GM21717 (cell line): ENCODE data around the gene RBM39.
A peak's percentile ranks its signal among the peaks of the same experiment; 100 is the strongest.
"Not testable (repeated sequence)": the region's sequence is repeated elsewhere in the genome, so short reads cannot be mapped to it uniquely, and the experiment has no call there.

ENCODE experiments used
- ATAC-seq: cut with Tn5 transposase; IDR thresholded peaks from one replicate; pipeline ENCODE4 v1.9.1; 2021; ENCODE audit warnings: mild to moderate bottlenecking, moderate library complexity; ENCODE audit not compliant: unreplicated experiment

Gene RBM39

GRCh38 chr20:35685368-35685767 is 56.7 kb downstream of the RBM39 start:
- not testable (repeated sequence) for ATAC-seq

- ATAC-seq, result no peak
These were observed 60.1 kb downstream of the RBM39 start for GRCh38 chr20:35681960-35682359.

- ATAC-seq, result no peak
These were observed 61.4 kb downstream of the RBM39 start for GRCh38 chr20:35680452-35681183.

GRCh38 chr20:35674921-35675320 is 67.1 kb downstream of the RBM39 start:
- no peak for ATAC-seq

- ATAC-seq, result no peak
These were observed 68.2 kb downstream of the RBM39 start for GRCh38 chr20:35673884-35674283.

GRCh38 chr20:35669681-35670080 is 72.4 kb downstream of the RBM39 start:
- no peak for ATAC-seq

GRCh38 chr20:35669221-35669620 is 72.8 kb downstream of the RBM39 start:
- no peak for ATAC-seq

- ATAC-seq, result no peak
These were observed 76.1 kb downstream of the RBM39 start for GRCh38 chr20:35665949-35666288.

GRCh38 chr20:35664466-35665206 is 77.4 kb downstream of the RBM39 start, which contains the start of the genes CPNE1 and RBM12:
CPNE1 (minus strand) TSS chr20:35664900; CDS start chr20:35632923, 31,977 bp downstream.
RBM12 (minus strand) TSS chr20:35664900; CDS start chr20:35655322, 9,578 bp downstream.
- peak; percentile 64 for ATAC-seq

- ATAC-seq, result peak; percentile 14
These were observed 78.3 kb downstream of the RBM39 start for GRCh38 chr20:35663516-35664465.

GRCh38 chr20:35662551-35662950 is 79.5 kb downstream of the RBM39 start:
- ATAC-seq, result no peak

GRCh38 chr20:35661908-35662307 is 80.2 kb downstream of the RBM39 start:
- no peak for ATAC-seq

GRCh38 chr20:35661053-35661452 is 81.0 kb downstream of the RBM39 start:
- ATAC-seq, result no peak

- ATAC-seq, result no peak
These were observed 81.7 kb downstream of the RBM39 start for GRCh38 chr20:35660122-35660937.

GRCh38 chr20:35657271-35657670 is 84.8 kb downstream of the RBM39 start:
- ATAC-seq, result no peak

- no peak for ATAC-seq
These were observed 87.6 kb downstream of the RBM39 start for GRCh38 chr20:35654415-35654814.

- no peak for ATAC-seq
These were observed 88.2 kb downstream of the RBM39 start for GRCh38 chr20:35653893-35654292.
